Measurements from ENCODE around the gene HMCES. TPM values are rescaled to one million over a fixed set of nuclear protein-coding genes. Genes with fewer than 3 reads are reported as not detected.

Gene HMCES
- total RNA-seq, 6 experiments from 2014 or later: 17.4 to 36.9 (median 20.1) TPM

DNA sequence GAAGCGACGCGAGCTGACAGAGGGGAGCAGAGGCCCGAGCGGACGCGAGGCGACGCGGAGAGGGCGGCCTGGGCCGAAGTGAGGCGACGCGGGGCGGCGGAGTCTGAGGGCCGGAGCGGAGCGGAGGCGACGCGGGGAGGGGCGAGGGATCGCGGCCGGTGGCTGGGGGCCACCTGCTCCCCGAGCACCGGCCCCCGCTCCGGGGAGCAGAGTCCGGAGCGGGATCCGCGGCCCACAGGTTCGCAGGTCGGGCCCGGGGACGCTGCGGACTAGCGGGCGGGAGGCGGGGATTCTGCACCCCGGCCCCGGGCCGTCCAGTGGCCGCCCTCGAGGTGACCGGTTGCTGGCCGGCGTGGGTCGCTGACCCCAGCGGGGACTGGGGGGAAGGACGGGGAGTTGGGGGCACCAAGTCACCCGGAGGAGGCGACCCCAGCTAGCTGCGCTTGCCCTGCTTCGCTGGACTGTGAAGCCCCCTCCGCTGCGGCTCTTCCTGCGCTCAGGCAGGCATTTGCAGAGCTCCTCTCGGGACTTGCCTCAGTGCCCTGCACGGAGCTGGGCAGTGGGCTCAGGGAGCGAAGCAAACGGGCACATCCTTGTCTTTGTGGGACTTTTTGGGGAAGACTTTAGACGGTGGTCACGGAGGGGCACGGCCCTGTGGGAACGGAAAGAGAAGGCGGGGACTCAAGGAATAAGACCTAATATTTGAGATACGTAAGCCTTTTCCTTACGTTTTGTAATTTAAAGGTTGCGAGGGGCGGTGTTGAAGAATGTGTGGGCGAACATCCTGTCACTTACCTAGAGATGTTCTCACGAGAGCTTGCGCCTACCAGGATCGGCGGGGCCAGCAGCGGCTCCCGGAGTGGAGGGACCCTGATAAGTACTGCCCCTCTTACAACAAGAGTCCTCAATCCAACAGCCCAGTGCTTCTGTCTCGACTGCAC, 566 bp downstream of the HMCES start:
- Histone ChIP-seq H3K4me3 (peak overlapping the region; percentile 76 to 85 (median 81)), H3K27ac (peak overlapping the region; percentile 97), H3K4me1 (peaks cover 0 to 33% (median 16%) of the 10 kb centered on the region in 4 donors), H3K27me3 (no peaks in the 10 kb centered on the region), H3K9me3 (no peaks in the 10 kb centered on the region), H3K36me3 (peaks cover 0 to 33% (median 18%) of the 10 kb centered on the region in 4 donors)
- DNase-seq (peak; percentile 45 to 66 (median 65)), ATAC-seq (peak; percentile 16 to 64 (median 62))
- 1% methylated on average over 17 of the region's 82 CpGs for WGBS (ENCODE audit: insufficient coverage, low coverage, low lambda C conversion rate, missing lambda C conversion rate)
- intact Hi-C loops (cut with DNase I): no loop called here
- peak; percentile 91 for TF ChIP-seq POLR2A (IDR thresholded peaks at IDR 0.05)
- TF ChIP-seq, protein P1, sequence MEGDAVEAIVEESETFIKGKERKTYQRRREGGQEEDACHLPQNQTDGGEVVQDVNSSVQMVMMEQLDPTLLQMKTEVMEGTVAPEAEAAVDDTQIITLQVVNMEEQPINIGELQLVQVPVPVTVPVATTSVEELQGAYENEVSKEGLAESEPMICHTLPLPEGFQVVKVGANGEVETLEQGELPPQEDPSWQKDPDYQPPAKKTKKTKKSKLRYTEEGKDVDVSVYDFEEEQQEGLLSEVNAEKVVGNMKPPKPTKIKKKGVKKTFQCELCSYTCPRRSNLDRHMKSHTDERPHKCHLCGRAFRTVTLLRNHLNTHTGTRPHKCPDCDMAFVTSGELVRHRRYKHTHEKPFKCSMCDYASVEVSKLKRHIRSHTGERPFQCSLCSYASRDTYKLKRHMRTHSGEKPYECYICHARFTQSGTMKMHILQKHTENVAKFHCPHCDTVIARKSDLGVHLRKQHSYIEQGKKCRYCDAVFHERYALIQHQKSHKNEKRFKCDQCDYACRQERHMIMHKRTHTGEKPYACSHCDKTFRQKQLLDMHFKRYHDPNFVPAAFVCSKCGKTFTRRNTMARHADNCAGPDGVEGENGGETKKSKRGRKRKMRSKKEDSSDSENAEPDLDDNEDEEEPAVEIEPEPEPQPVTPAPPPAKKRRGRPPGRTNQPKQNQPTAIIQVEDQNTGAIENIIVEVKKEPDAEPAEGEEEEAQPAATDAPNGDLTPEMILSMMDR (IDR thresholded peaks at IDR 0.05): no peak

DNA sequence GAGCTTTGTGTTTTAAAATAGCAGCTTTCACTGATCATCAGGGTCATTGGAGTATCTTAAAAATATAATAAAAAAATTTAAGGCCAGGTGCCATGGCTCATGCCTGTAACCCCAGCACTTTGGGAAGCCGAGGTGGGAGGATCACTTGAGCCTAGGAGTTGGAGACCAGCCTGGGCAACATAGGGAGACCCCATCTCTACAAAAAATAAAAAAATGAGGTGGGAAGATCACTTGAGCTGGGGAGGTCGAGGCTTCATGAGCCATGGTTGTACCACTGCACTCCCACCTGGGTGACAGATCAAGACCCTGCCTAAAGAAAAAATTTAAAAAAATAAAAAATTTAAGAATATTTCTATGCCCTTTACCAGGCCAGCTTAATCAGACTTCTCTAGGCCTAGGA, 1.5 kb downstream of the HMCES start:
- H3K4me1 ChIP-seq: peaks cover 0 to 33% (median 16%) of the 10 kb centered on the region in 4 donors
- 94% methylated on average over 2 of the region's 2 CpGs for WGBS (ENCODE audit: insufficient coverage, low coverage, low lambda C conversion rate, missing lambda C conversion rate)
- no peaks in the 10 kb centered on the region for H3K9me3 ChIP-seq
- intact Hi-C loops (cut with DNase I): no loop called here
- ATAC-seq (no peak), DNase-seq (no peak)
- peak overlapping the region in 2 of 3 donors; percentile 76 to 81 for H3K4me3 ChIP-seq
- H3K36me3 ChIP-seq: peaks cover 0 to 23% (median 8%) of the 10 kb centered on the region in 4 donors
- no peaks in the 10 kb centered on the region for H3K27me3 ChIP-seq
- peak overlapping the region in 2 of 3 donors; percentile 97 for H3K27ac ChIP-seq
- TF ChIP-seq POLR2A (IDR thresholded peaks at IDR 0.05): no peak
- TF ChIP-seq, protein P1 (IDR thresholded peaks at IDR 0.05): no peak

DNA sequence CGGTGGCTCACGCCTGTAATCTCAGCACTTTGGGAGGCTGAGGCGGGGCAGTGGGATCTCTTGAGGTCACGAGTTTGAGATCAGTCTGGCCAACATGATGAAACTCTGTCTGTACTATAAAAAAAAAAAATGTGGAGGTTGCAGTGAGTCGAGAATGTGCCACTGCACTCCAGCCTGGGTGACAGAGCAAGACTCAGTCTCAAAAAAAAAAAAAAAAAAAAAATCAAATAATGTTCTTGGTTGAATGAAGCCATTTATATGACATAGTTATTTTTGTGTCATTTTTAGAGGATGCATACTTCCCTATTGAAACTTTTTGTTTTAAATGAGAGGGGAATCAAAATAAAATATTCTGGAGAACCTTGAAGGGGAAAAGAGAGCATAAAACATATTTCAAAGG, 3.1 kb downstream of the HMCES start:
- H3K4me1 ChIP-seq: peaks cover 0 to 33% (median 16%) of the 10 kb centered on the region in 4 donors
- H3K9me3 ChIP-seq: no peaks in the 10 kb centered on the region
- H3K4me3 ChIP-seq: no peak overlapping the region
- WGBS (ENCODE audit: insufficient coverage, low coverage, low lambda C conversion rate, missing lambda C conversion rate): 28% methylated on average over 5 of the region's 5 CpGs
- peak overlapping the region; percentile 46 to 79 (median 71) for H3K27ac ChIP-seq
- intact Hi-C loops (cut with DNase I): no loop called here
- DNase-seq (no peak), ATAC-seq (no peak)
- no peaks in the 10 kb centered on the region for H3K27me3 ChIP-seq
- peaks cover 0 to 10% (median 0%) of the 10 kb centered on the region in 4 donors for H3K36me3 ChIP-seq
- TF ChIP-seq, protein P1 (IDR thresholded peaks at IDR 0.05): no peak
- no peak for TF ChIP-seq POLR2A (IDR thresholded peaks at IDR 0.05)

GRCh38 chr3:129282727-129283327, 4.2 kb downstream of the HMCES start:
- TF ChIP-seq, protein P1 (IDR thresholded peaks at IDR 0.05): no peak
- TF ChIP-seq POLR2A (IDR thresholded peaks at IDR 0.05): no peak
- 19% methylated on average over 6 of the region's 6 CpGs for WGBS (ENCODE audit: insufficient coverage, low coverage, low lambda C conversion rate, missing lambda C conversion rate)
- intact Hi-C loops (cut with DNase I): no loop called here

More at GRCh38 chr3:129282727-129283327, 4.2 kb downstream of the HMCES start:
- Histone ChIP-seq H3K9me3 (no peaks in the 10 kb centered on the region), H3K4me1 (peaks cover 0 to 28% (median 14%) of the 10 kb centered on the region in 4 donors), H3K27ac (peak overlapping the region; percentile 46 to 79 (median 71)), H3K27me3 (no peaks in the 10 kb centered on the region), H3K4me3 (peak overlapping the region in 1 of 3 donors; percentile 22), H3K36me3 (no peaks in the 10 kb centered on the region)
- ATAC-seq (peak; percentile 19 to 53 (median 40)), DNase-seq (no peak)

Measured in right lobe of liver (tissue), 6 donors.